Measurements from ENCODE around the gene IQGAP1. TPM values are rescaled to one million over a fixed set of nuclear protein-coding genes. Genes with fewer than 3 reads are reported as not detected.

IQGAP1 gene
- total RNA-seq, 4 donors from 2014 or later, result 238 to 358 (median 282) TPM

DNA sequence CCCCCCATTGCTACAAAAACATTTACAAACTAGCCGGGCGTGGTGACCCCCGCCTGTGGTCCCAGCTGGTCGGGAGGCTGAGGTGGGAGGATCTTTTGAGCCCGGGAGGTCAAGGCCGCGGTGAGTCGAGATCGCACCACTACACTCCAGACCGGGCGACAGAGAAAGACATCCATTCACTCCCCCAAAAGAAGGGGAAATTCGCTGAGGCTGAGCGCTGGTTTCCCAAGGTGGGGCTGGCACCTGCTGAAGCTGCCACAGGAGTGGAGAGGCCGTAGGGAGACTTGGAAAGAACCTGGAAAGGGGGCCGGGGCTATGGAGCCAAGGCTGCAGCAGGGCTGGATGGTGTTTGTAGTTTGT lies 140.9 kb downstream of the IQGAP1 start:
- H3K27ac ChIP-seq, result peak overlapping the region; percentile 89 to 99 (median 96)
- H3K4me3 ChIP-seq, result peak overlapping the region; percentile 71 to 97 (median 86)
- TF ChIP-seq EP300 (IDR thresholded peaks at IDR 0.05) (no peak), POLR2A (IDR thresholded peaks at IDR 0.05) (no peak)
- TF ChIP-seq, protein P1, sequence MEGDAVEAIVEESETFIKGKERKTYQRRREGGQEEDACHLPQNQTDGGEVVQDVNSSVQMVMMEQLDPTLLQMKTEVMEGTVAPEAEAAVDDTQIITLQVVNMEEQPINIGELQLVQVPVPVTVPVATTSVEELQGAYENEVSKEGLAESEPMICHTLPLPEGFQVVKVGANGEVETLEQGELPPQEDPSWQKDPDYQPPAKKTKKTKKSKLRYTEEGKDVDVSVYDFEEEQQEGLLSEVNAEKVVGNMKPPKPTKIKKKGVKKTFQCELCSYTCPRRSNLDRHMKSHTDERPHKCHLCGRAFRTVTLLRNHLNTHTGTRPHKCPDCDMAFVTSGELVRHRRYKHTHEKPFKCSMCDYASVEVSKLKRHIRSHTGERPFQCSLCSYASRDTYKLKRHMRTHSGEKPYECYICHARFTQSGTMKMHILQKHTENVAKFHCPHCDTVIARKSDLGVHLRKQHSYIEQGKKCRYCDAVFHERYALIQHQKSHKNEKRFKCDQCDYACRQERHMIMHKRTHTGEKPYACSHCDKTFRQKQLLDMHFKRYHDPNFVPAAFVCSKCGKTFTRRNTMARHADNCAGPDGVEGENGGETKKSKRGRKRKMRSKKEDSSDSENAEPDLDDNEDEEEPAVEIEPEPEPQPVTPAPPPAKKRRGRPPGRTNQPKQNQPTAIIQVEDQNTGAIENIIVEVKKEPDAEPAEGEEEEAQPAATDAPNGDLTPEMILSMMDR (IDR thresholded peaks at IDR 0.05), result no peak
- H3K4me1 ChIP-seq, result peaks cover 0 to 37% (median 17%) of the 10 kb centered on the region in 4 donors
- no peak for DNase-seq (ENCODE audit: low spot score in 2 of 2)
- H3K36me3 ChIP-seq, result no peaks in the 10 kb centered on the region
- 75 to 81% methylated on average over 15 of the region's 15 CpGs for WGBS, 2 donors
- no peaks in the 10 kb centered on the region for H3K27me3 ChIP-seq
- H3K9me3 ChIP-seq, result no peaks in the 10 kb centered on the region

DNA sequence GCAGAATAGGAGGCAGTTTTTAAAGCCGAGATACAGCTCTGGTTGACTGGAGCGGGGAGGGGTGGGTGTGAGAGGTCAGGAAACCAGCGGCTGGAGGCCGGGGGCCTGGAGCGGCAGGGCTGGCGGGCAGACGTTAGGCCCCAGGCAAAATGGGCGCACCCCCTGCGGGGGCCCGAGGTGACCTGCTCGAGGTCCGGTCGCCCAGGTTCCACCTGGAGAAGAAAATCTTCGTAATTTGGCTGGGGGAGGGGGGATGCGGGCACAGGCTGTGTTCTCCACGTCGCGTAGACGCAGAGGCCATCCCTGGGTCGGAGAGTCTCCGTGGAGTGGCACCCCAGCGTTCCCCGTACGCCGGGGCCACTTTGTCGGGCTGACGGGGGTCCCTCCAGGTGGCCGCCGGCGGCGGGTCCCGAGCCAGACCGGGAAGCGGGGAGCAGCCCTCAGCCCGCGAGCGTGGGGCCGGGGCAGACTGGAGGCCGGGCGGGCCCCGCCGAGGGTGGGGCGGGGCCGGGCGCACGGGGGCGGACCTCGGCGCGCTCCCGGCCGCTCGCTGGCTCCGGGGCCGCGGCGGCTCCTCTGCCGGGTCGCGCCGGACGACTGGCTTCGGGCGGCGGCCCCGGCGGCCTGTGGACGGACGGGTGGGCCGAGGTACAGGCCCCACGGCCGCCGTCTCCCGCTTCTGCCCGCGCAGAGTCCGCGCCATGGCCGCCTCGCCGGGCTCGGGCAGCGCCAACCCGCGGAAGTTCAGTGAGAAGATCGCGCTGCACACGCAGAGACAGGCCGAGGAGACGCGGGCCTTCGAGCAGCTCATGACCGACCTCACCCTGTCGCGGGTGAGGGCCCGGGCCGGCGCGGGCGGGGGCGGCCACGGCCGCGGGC lies 141.6 kb downstream of the IQGAP1 start, which contains the start of gene CRTC3:
CRTC3 (plus strand) TSS at position 553 of the 879 bp plus-strand sequence; CDS start at position 702, 149 bp downstream.
- TF ChIP-seq POLR2A (IDR thresholded peaks at IDR 0.05) (peak; percentile 67 to 81), EP300 (IDR thresholded peaks at IDR 0.05) (peak in 1 of 2 donors; percentile 58)
- TF ChIP-seq, protein P1 (IDR thresholded peaks at IDR 0.05), result no peak
- H3K27ac ChIP-seq, result peak within 1 kb of the TSS; percentile 89 to 99 (median 96)
- H3K4me3 ChIP-seq, result peak within 1 kb of the TSS; percentile 86 to 97 (median 88)
- no peaks in the 10 kb centered on the region for H3K27me3 ChIP-seq
- peaks cover 0 to 41% (median 18%) of the 10 kb centered on the region in 4 donors for H3K4me1 ChIP-seq
- H3K36me3 ChIP-seq, result no peaks in the 10 kb centered on the region
- no peaks in the 10 kb centered on the region for H3K9me3 ChIP-seq
- WGBS, 2 donors, result 2 to 6% methylated on average over 21 to 70 of the region's 104 CpGs
- peak in 1 of 2 donors; percentile 23 for DNase-seq (ENCODE audit: low spot score in 2 of 2)

DNA sequence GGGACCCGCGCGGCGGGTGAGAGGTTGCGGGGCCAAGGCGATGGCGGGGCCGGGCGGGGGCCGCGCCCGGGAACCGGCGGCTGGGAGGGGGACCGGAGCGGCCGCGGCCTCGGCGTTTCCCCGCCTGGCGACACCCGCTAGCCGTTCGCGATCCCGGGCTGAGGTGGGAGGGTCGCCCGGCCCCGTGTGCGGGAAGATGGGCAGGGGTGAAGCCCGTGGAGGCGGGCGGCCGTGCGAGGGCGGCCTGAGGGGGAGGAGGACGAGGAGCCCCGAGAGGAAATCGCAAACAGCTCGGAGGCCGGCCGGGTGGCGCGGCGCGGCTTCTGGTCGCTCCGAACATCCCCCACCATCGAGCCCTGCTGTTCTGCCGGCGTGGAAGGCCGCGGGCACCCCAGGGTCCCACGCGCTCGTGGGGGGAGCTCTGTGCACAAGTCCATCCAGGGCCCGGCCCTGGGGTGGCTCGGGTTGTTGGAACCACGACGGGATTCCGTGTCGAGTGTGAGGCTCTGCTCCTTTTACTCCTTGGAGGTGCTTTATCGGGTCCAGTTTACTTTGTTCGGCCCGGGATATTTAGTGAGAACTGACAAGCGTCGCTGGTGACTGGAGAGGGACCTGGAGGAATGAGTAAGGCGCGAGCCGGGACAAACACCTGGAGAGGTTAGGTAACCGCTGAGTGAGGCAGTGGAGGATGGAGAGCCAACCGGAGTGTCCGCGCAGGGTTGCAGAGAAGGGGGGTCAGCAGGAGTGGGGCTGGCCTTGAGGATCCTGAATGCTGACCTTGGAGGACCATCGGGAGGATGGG lies 142.4 kb downstream of the IQGAP1 start:
- no peaks in the 10 kb centered on the region for H3K27me3 ChIP-seq
- WGBS, 2 donors, result 0 to 1% methylated on average over 33 to 52 of the region's 76 CpGs
- peaks cover 0 to 45% (median 18%) of the 10 kb centered on the region in 4 donors for H3K4me1 ChIP-seq
- TF ChIP-seq, protein P1 (IDR thresholded peaks at IDR 0.05), result no peak
- TF ChIP-seq POLR2A (IDR thresholded peaks at IDR 0.05) (no peak), EP300 (IDR thresholded peaks at IDR 0.05) (no peak)
- peak; percentile 17 to 19 for DNase-seq (ENCODE audit: low spot score in 2 of 2)
- no peaks in the 10 kb centered on the region for H3K9me3 ChIP-seq
- H3K36me3 ChIP-seq, result no peaks in the 10 kb centered on the region
- H3K27ac ChIP-seq, result peak overlapping the region; percentile 89 to 99 (median 96)
- H3K4me3 ChIP-seq, result peak overlapping the region; percentile 86 to 97 (median 88)

DNA sequence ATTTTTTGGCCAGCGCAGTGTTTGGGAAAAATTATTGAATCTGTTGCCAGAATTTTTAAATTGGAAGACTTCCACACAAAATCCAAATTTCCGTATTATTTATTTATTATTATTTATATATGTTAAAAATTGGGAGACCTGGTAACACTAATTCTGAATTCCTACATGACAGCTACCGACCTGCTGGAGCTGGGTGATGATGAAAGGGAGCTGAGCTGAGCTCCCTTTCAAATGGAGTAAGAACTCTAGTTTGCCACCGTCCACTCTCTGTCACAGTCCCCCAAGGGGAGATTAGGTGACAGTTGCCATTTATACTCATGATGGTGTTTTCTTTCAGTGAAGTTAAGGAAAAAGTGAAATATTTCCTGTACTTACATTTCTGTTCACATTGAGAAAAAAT lies 143.1 kb downstream of the IQGAP1 start:
- peak overlapping the region in 2 of 4 donors; percentile 35 to 99 for H3K27ac ChIP-seq
- no peak for DNase-seq (ENCODE audit: low spot score in 2 of 2)
- WGBS, 2 donors, result 18 to 19% methylated on average over 4 of the region's 4 CpGs
- no peaks in the 10 kb centered on the region for H3K9me3 ChIP-seq
- H3K4me3 ChIP-seq, result peak overlapping the region; percentile 86 to 97 (median 88)
- H3K36me3 ChIP-seq, result no peaks in the 10 kb centered on the region
- TF ChIP-seq, protein P1 (IDR thresholded peaks at IDR 0.05), result no peak
- no peak for TF ChIP-seq EP300 (IDR thresholded peaks at IDR 0.05)
- TF ChIP-seq POLR2A (IDR thresholded peaks at IDR 0.05), result no peak
- peaks cover 0 to 52% (median 20%) of the 10 kb centered on the region in 4 donors for H3K4me1 ChIP-seq
- no peaks in the 10 kb centered on the region for H3K27me3 ChIP-seq
